G401 (cell line): ENCODE data around the gene SH3TC1. TPM values are rescaled to one million over a fixed set of nuclear protein-coding genes. Genes with fewer than 3 reads are reported as not detected.

Experiments used
- DNase-seq: peaks from one replicate; pipeline ENCODE4 v3.0.0-alpha.2; 2015; ENCODE audit warnings: low spot score
- in situ Hi-C: cut with HindIII; loops from 2 replicates; pipeline ENCODE4 v1.10.0; 2016; ENCODE audit warnings: low sequenced_read_pairs, mixed read lengths
- total RNA-seq: library from RNA; depleted of rRNA; stranded (reverse); fragments of >200 nt; shearing (Covaris generic); gene quantifications from 2 replicates; pipeline ENCODE4 v1.2.3, GENCODE V29; 2014

SH3TC1 gene
- total RNA-seq, 1 experiment from 2014 or later = not detected

GRCh38 chr4:8209181-8209874 lies 10.2 kb downstream of the SH3TC1 start:
- DNase-seq = no peak
- in situ Hi-C loops = no loop called here

- in situ Hi-C loops = no loop called here
- no peak for DNase-seq
These were observed 10.9 kb downstream of the SH3TC1 start for GRCh38 chr4:8210010-8210409.

- in situ Hi-C loops = no loop called here
- DNase-seq = no peak
These were observed 11.5 kb downstream of the SH3TC1 start for GRCh38 chr4:8210616-8211015.

- in situ Hi-C loops = no loop called here
- DNase-seq = no peak
These were observed 12.2 kb downstream of the SH3TC1 start for GRCh38 chr4:8211251-8211650.

- in situ Hi-C loops = no loop called here
- no peak for DNase-seq
These were observed 12.9 kb downstream of the SH3TC1 start for GRCh38 chr4:8211737-8212581.

GRCh38 chr4:8212622-8213021 lies 13.5 kb downstream of the SH3TC1 start:
- DNase-seq = no peak
- in situ Hi-C loops = no loop called here

- in situ Hi-C loops = no loop called here
- DNase-seq = no peak
These were observed 14.0 kb downstream of the SH3TC1 start for GRCh38 chr4:8213121-8213520.

- no peak for DNase-seq
- in situ Hi-C loops = no loop called here
These were observed 15.0 kb downstream of the SH3TC1 start for GRCh38 chr4:8214136-8214535.

- in situ Hi-C loops = no loop called here
- DNase-seq = no peak
These were observed 15.9 kb downstream of the SH3TC1 start for GRCh38 chr4:8215001-8215427.

- DNase-seq = no peak
- in situ Hi-C loops = no loop called here
These were observed 16.8 kb downstream of the SH3TC1 start for GRCh38 chr4:8215641-8216442.

GRCh38 chr4:8216443-8217245 lies 17.6 kb downstream of the SH3TC1 start:
- in situ Hi-C loops = no loop called here
- no peak for DNase-seq

- in situ Hi-C loops = no loop called here
- DNase-seq = no peak
These were observed 18.1 kb downstream of the SH3TC1 start for GRCh38 chr4:8217246-8217511.

GRCh38 chr4:8217871-8218270 lies 18.8 kb downstream of the SH3TC1 start:
- DNase-seq = no peak
- in situ Hi-C loops = no loop called here

GRCh38 chr4:8218371-8219031 lies 19.4 kb downstream of the SH3TC1 start:
- in situ Hi-C loops = no loop called here
- no peak for DNase-seq

GRCh38 chr4:8219236-8219635 lies 20.1 kb downstream of the SH3TC1 start:
- DNase-seq = no peak
- in situ Hi-C loops = no loop called here

GRCh38 chr4:8220661-8221450 lies 21.8 kb downstream of the SH3TC1 start:
- no peak for DNase-seq
- in situ Hi-C loops = no loop called here

- in situ Hi-C loops = no loop called here
- no peak for DNase-seq
These were observed 22.4 kb downstream of the SH3TC1 start for GRCh38 chr4:8221476-8221875.

- no peak for DNase-seq
- in situ Hi-C loops = no loop called here
These were observed 22.9 kb downstream of the SH3TC1 start for GRCh38 chr4:8221985-8222384.
